ENCODE results near the gene LIN7B. TPM values are rescaled to one million over a fixed set of nuclear protein-coding genes. Genes with fewer than 3 reads are reported as not detected.

Gene LIN7B
- total and polyA plus RNA-seq, 4 donors = 2.2 to 3.8 (median 2.8) TPM

GRCh38 chr19:49135686-49136085 is 21.5 kb downstream of the LIN7B start:
- no peak for DNase-seq (ENCODE audit: low spot score)
- H3K4me1 ChIP-seq (ENCODE audit: control insufficient read depth in 4 of 4, insufficient read depth in 4 of 4, low read length in 3 of 4) = peaks cover 0 to 5% (median 3%) of the 10 kb centered on the region in 4 donors
- no peak overlapping the region for H3K4me3 ChIP-seq (ENCODE audit: low read depth in 1 of 3, low read length in 3 of 3)
- H3K27ac ChIP-seq (ENCODE audit: low read depth in 1 of 2, low read length in 2 of 2) = no peak overlapping the region
- TF ChIP-seq MAX (IDR thresholded peaks at IDR 0.05) (no peak), ATF3 (IDR thresholded peaks at IDR 0.05) (no peak), GABPA (IDR thresholded peaks at IDR 0.05 in 1 of 2, conservative IDR thresholded peaks at IDR 0.05 in 1 of 2) (no peak), CTCF (IDR thresholded peaks at IDR 0.05; ENCODE audit: low read depth, low read length, missing input control) (no peak), HNF4A (conservative IDR thresholded peaks at IDR 0.05) (no peak), HNF4G (IDR thresholded peaks at IDR 0.05) (no peak), NR2F2 (IDR thresholded peaks at IDR 0.05) (no peak), FOXA2 (IDR thresholded peaks at IDR 0.05) (no peak), RAD21 (IDR thresholded peaks at IDR 0.05) (no peak)
- H3K9me3 ChIP-seq (ENCODE audit: control insufficient read depth in 4 of 4, low read length in 3 of 4) = no peaks in the 10 kb centered on the region
- H3K9ac ChIP-seq (ENCODE audit: low read depth in 1 of 2, low read length in 2 of 2) = no peak overlapping the region
- WGBS = 88% methylated on average over 5 of the region's 5 CpGs
- peaks cover 0 to 8% (median 0%) of the 10 kb centered on the region in 4 donors for H3K27me3 ChIP-seq (ENCODE audit: control insufficient read depth in 4 of 4, insufficient read depth in 4 of 4, low read length in 3 of 4)
- H3K36me3 ChIP-seq (ENCODE audit: control insufficient read depth in 4 of 4, insufficient read depth in 3 of 4, low read depth in 1 of 4, low read length in 3 of 4) = no peaks in the 10 kb centered on the region

GRCh38 chr19:49136771-49137171 is 22.6 kb downstream of the LIN7B start:
- H3K27ac ChIP-seq (ENCODE audit: low read depth in 1 of 2, low read length in 2 of 2) = no peak overlapping the region

GRCh38 chr19:49140951-49141350 is 26.8 kb downstream of the LIN7B start:
- Histone ChIP-seq H3K36me3 (ENCODE audit: control insufficient read depth in 4 of 4, insufficient read depth in 3 of 4, low read depth in 1 of 4, low read length in 3 of 4) (no peaks in the 10 kb centered on the region), H3K27me3 (ENCODE audit: control insufficient read depth in 4 of 4, insufficient read depth in 4 of 4, low read length in 3 of 4) (peaks cover 0 to 4% (median 0%) of the 10 kb centered on the region in 4 donors)

More at GRCh38 chr19:49136771-49137171, 22.6 kb downstream of the LIN7B start:
- no peaks in the 10 kb centered on the region for H3K36me3 ChIP-seq (ENCODE audit: control insufficient read depth in 4 of 4, insufficient read depth in 3 of 4, low read depth in 1 of 4, low read length in 3 of 4)
- H3K9ac ChIP-seq (ENCODE audit: low read depth in 1 of 2, low read length in 2 of 2) = no peak overlapping the region
- peaks cover 0 to 5% (median 3%) of the 10 kb centered on the region in 4 donors for H3K4me1 ChIP-seq (ENCODE audit: control insufficient read depth in 4 of 4, insufficient read depth in 4 of 4, low read length in 3 of 4)
- no peaks in the 10 kb centered on the region for H3K9me3 ChIP-seq (ENCODE audit: control insufficient read depth in 4 of 4, low read length in 3 of 4)
- 87% methylated on average over 10 of the region's 10 CpGs for WGBS
- DNase-seq (ENCODE audit: low spot score) = no peak
- no peak overlapping the region for H3K4me3 ChIP-seq (ENCODE audit: low read depth in 1 of 3, low read length in 3 of 3)
- H3K27me3 ChIP-seq (ENCODE audit: control insufficient read depth in 4 of 4, insufficient read depth in 4 of 4, low read length in 3 of 4) = peaks cover 0 to 8% (median 0%) of the 10 kb centered on the region in 4 donors
- no peak for TF ChIP-seq RAD21 (IDR thresholded peaks at IDR 0.05)
- no peak for TF ChIP-seq HNF4A (conservative IDR thresholded peaks at IDR 0.05)
- TF ChIP-seq TAF1 (conservative IDR thresholded peaks at IDR 0.05) = no peak

More at GRCh38 chr19:49140951-49141350, 26.8 kb downstream of the LIN7B start:
- 80% methylated on average over 7 of the region's 7 CpGs for WGBS
- TF ChIP-seq YY1 (IDR thresholded peaks at IDR 0.05) (no peak), NR2F2 (IDR thresholded peaks at IDR 0.05) (no peak), JUND (IDR thresholded peaks at IDR 0.05) (no peak), HNF4G (IDR thresholded peaks at IDR 0.05) (no peak), ZBTB33 (IDR thresholded peaks at IDR 0.05) (no peak), FOXA1 (IDR thresholded peaks at IDR 0.05) (no peak), RXRA (IDR thresholded peaks at IDR 0.05) (no peak), FOXA2 (IDR thresholded peaks at IDR 0.05) (no peak), RAD21 (IDR thresholded peaks at IDR 0.05) (no peak)
- no peak for DNase-seq (ENCODE audit: low spot score)
- Histone ChIP-seq H3K9ac (ENCODE audit: low read depth in 1 of 2, low read length in 2 of 2) (no peak overlapping the region), H3K4me3 (ENCODE audit: low read depth in 1 of 3, low read length in 3 of 3) (no peak overlapping the region), H3K4me1 (ENCODE audit: control insufficient read depth in 4 of 4, insufficient read depth in 4 of 4, low read length in 3 of 4) (peaks cover 0 to 6% (median 2%) of the 10 kb centered on the region in 4 donors), H3K27ac (ENCODE audit: low read depth in 1 of 2, low read length in 2 of 2) (no peak overlapping the region), H3K9me3 (ENCODE audit: control insufficient read depth in 4 of 4, low read length in 3 of 4) (no peaks in the 10 kb centered on the region)

Measured in liver (tissue), 9 donors.